Measurements from ENCODE around the gene BEGAIN.

Gene BEGAIN

DNA sequence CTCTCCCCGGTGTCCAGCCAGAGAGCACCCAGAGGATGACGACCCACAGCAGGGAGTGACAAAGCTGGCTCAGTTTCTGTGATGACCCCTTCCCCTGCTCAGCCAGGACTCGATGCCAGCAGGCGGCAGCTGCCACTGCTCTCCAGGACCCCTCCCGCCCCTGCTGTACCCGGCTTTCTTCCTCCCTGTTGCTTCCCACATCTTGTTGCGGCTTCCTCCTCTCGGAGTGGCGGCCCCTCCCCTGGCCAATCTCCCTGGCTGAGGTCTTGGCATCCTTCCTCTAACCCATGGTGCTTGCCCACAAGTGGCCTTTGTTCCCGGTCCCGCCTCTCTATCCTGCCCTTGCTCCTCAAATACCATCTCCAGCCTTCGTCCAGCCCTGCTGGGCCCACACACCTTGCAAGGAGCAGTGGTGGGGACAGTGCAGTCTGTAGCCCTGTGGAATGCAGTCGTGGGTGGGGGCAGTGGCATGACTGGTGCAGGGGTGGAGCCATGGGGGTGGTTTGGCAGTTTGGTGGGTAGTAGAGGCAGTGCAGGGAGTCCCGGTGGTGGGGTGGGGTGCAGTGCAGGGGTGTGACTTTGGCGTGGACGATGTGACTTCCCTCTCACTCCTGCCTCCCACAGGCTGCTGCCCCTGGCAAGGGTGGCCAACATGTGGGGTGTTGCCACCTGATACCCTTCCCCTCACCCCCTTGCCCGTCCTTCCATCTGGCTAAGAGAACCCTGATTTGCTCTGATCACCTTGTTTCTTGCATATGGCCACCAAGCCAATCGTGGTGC is 16.3 kb upstream of the BEGAIN start:
- TF ChIP-seq, protein P1, sequence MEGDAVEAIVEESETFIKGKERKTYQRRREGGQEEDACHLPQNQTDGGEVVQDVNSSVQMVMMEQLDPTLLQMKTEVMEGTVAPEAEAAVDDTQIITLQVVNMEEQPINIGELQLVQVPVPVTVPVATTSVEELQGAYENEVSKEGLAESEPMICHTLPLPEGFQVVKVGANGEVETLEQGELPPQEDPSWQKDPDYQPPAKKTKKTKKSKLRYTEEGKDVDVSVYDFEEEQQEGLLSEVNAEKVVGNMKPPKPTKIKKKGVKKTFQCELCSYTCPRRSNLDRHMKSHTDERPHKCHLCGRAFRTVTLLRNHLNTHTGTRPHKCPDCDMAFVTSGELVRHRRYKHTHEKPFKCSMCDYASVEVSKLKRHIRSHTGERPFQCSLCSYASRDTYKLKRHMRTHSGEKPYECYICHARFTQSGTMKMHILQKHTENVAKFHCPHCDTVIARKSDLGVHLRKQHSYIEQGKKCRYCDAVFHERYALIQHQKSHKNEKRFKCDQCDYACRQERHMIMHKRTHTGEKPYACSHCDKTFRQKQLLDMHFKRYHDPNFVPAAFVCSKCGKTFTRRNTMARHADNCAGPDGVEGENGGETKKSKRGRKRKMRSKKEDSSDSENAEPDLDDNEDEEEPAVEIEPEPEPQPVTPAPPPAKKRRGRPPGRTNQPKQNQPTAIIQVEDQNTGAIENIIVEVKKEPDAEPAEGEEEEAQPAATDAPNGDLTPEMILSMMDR (conservative IDR thresholded peaks at IDR 0.05; ENCODE audit: low read depth), result no peak
- no peak for DNase-seq (ENCODE audit: low spot score)
- no peak overlapping the region for H3K27ac ChIP-seq
- ChIA-PET CTCF (interaction anchor here (0.6 kb wide), 1 partner anchor 1394 kb away, joined by 3 read pairs; no protein-coding TSS in a partner anchor), POLR2A (ENCODE audit: low non-redundant PET) (no interaction called here)

DNA sequence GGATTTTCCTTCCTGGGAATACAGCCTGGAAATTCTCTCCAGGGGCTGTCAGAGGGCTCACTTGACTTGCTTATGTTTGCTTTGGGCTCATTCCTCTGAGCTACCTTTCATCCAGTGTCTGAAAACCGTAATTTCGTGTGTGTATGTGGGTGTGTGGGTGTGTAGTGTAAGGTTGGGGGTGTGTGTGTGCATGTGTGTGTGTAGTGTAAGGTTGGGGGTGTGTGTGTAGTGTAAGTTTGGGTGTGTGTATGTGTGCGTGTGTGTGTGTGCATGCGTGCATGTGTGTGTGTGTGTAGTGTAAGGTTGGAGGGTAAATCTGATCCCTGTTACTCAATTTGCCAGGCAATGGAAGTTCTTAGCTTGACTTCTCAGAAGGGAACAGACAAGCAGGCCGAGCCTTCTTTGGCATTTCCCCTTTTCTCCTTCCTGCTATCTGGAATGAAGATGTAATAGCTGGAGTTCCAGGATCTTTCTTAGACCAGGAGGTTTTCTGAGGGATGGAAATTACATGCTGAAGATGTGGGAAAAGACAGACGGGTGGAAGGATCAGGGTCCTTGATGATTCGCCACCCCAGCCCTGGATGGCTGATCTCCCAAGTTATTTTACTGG is 15.5 kb upstream of the BEGAIN start:
- POLR2A ChIA-PET (ENCODE audit: low non-redundant PET), result no interaction called here
- TF ChIP-seq, protein P1 (conservative IDR thresholded peaks at IDR 0.05; ENCODE audit: low read depth), result no peak
- CTCF ChIA-PET, result interaction anchor here (0.6 to 0.7 kb wide), 3 partner anchors 78 to 1395 kb away, joined by 3 read pairs; no protein-coding TSS in a partner anchor
- H3K27ac ChIP-seq, result no peak overlapping the region
- no peak for DNase-seq (ENCODE audit: low spot score)

DNA sequence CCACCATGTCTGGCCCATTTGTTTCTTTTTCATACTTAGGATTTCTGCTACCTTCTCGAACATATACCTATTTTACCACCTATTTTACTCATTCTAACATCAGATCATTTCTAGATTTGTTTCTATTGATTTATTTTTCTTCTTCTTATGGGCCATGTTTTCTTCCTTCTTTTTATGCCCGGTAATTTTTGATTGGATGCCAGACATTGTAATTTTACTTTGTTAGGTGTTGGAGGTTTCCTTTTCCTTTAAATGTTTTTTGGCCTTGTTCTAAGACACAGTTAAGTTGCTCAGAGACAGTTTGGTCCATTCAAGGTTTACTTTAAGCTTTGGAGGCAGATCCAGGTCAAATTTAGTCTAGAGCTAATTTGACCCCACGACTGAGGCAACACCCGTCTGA is 14.7 kb upstream of the BEGAIN start:
- ChIA-PET POLR2A (ENCODE audit: low non-redundant PET) (no interaction called here), CTCF (interaction anchor here (0.6 to 0.7 kb wide), 2 partner anchors 79 to 184 kb away, joined by 3 read pairs; no protein-coding TSS in a partner anchor)
- DNase-seq (ENCODE audit: low spot score), result no peak
- H3K27ac ChIP-seq, result no peak overlapping the region
- TF ChIP-seq, protein P1 (conservative IDR thresholded peaks at IDR 0.05; ENCODE audit: low read depth), result no peak

DNA sequence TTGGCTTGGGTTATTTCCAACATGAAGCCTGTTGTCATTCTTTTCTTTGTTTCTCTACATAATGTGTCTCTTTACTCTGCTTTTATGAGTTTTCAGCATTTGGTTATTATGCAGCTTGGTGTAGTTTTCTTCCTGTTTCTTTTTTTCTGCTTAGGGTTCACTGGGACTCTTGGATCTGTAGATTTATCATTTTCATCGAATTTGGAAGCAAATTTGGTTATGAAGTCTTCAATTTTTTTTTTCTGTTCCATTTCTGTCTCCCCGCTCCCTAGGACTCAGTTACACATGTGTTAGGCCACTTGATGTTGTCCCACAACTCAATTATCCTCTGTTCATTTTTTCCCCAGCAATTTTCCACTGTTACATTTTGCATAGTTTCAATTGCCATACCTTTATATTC is 13.8 kb upstream of the BEGAIN start:
- ChIA-PET CTCF (no interaction called here), POLR2A (ENCODE audit: low non-redundant PET) (no interaction called here)
- TF ChIP-seq, protein P1 (conservative IDR thresholded peaks at IDR 0.05; ENCODE audit: low read depth), result no peak

DNA sequence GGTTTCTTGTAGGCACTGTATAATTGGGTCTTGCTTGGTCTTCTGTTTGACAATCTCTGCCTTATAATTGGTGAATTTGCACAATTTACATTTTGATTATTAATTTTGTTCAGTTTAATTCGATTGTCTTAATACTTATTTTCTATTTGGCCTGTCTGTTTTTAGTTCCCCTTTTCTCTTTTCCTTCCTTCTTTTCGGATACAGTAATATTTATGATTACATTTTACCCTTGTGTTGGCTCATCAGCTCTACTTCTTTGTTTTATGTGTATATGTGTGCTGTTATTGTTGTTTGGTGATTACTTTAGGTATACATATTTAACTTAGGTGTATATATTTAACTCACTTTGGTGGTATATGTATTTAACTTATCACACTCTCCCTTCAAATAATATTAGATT is 12.8 kb upstream of the BEGAIN start:
- no peak for DNase-seq (ENCODE audit: low spot score)
- ChIA-PET CTCF (no interaction called here), POLR2A (ENCODE audit: low non-redundant PET) (no interaction called here)

More for the DNA sequence above, 13.8 kb upstream of the BEGAIN start:
- no peak overlapping the region for H3K27ac ChIP-seq
- DNase-seq (ENCODE audit: low spot score), result no peak

DNA sequence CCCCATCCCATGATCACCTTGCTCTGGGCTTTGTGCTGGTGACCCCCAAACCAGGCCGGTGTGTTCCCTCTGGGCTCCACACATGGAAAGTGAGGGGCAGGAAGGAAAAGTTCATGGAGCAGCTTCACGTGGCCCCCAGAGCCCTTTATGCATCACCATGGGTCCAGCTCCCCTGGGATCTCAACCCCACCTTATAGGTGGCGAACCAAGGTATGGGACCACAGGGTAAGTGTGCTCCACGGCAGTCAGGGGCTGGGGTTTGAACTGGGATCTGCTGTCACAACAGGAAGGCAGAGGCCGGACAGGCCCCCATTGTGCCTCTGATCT is 7.4 kb upstream of the BEGAIN start:
- TF ChIP-seq, protein P1 (conservative IDR thresholded peaks at IDR 0.05; ENCODE audit: low read depth), result no peak
- POLR2A ChIA-PET (ENCODE audit: low non-redundant PET), result no interaction called here
- CTCF ChIA-PET, result interaction anchor here (1.6 kb wide), 1 partner anchor 51 kb away, joined by 5 read pairs; no protein-coding TSS in a partner anchor
- DNase-seq (ENCODE audit: low spot score), result no peak
- no peak overlapping the region for H3K27ac ChIP-seq

More for the DNA sequence above, 12.8 kb upstream of the BEGAIN start:
- H3K27ac ChIP-seq, result no peak overlapping the region
- TF ChIP-seq, protein P1 (conservative IDR thresholded peaks at IDR 0.05; ENCODE audit: low read depth), result no peak
